ENCODE results near the gene GABBR2. TPM values are rescaled to one million over a fixed set of nuclear protein-coding genes. Genes with fewer than 3 reads are reported as not detected.

Gene GABBR2
- polyA plus RNA-seq, 4 donors, result 0.09 to 1.4 (median 0.71) TPM; not detected in 1

GRCh38 chr9:98437458-98438034 is 271.2 kb downstream of the GABBR2 start:
- Histone ChIP-seq H3K27ac (ENCODE audit: low read depth in 1 of 3, low read length in 2 of 3) (no peak overlapping the region), H3K9me3 (ENCODE audit: control insufficient read depth in 2 of 2, insufficient read depth in 1 of 2, low read depth in 1 of 2, low read length in 1 of 2) (no peaks in the 10 kb centered on the region), H3K36me3 (ENCODE audit: control insufficient read depth in 3 of 3, insufficient read depth in 2 of 3, low read depth in 1 of 3, low read length in 3 of 3) (no peaks in the 10 kb centered on the region), H3K4me3 (ENCODE audit: low read depth in 1 of 3, low read length in 3 of 3) (no peak overlapping the region), H3K27me3 (ENCODE audit: control insufficient read depth in 3 of 3, insufficient read depth in 3 of 3, low read length in 3 of 3) (peaks cover 0 to 2% (median 0%) of the 10 kb centered on the region in 3 donors), H3K4me1 (ENCODE audit: control insufficient read depth in 3 of 3, insufficient read depth in 2 of 3, low read depth in 1 of 3, low read length in 2 of 3) (no peaks in the 10 kb centered on the region)
- WGBS, 3 donors, result 90 to 92% (median 91%) methylated on average over 4 of the region's 4 CpGs
- no peak for DNase-seq
- no peak for FAIRE-seq

- no peak overlapping the region for H3K4me3 ChIP-seq (ENCODE audit: low read depth in 1 of 3, low read length in 3 of 3)
- no peaks in the 10 kb centered on the region for H3K36me3 ChIP-seq (ENCODE audit: control insufficient read depth in 3 of 3, insufficient read depth in 2 of 3, low read depth in 1 of 3, low read length in 3 of 3)
- no peak for FAIRE-seq
- H3K27me3 ChIP-seq (ENCODE audit: control insufficient read depth in 3 of 3, insufficient read depth in 3 of 3, low read length in 3 of 3), result peaks cover 0 to 2% (median 0%) of the 10 kb centered on the region in 3 donors
- peaks cover 0 to 11% (median 0%) of the 10 kb centered on the region in 3 donors for H3K4me1 ChIP-seq (ENCODE audit: control insufficient read depth in 3 of 3, insufficient read depth in 2 of 3, low read depth in 1 of 3, low read length in 2 of 3)
- H3K27ac ChIP-seq (ENCODE audit: low read depth in 1 of 3, low read length in 2 of 3), result no peak overlapping the region
- no peaks in the 10 kb centered on the region for H3K9me3 ChIP-seq (ENCODE audit: control insufficient read depth in 2 of 2, insufficient read depth in 1 of 2, low read depth in 1 of 2, low read length in 1 of 2)
- 78 to 88% (median 84%) methylated on average over 4 of the region's 4 CpGs for WGBS, 3 donors
- no peak for DNase-seq
Measured at GRCh38 chr9:98432960-98433359, 275.8 kb downstream of the GABBR2 start.

DNA sequence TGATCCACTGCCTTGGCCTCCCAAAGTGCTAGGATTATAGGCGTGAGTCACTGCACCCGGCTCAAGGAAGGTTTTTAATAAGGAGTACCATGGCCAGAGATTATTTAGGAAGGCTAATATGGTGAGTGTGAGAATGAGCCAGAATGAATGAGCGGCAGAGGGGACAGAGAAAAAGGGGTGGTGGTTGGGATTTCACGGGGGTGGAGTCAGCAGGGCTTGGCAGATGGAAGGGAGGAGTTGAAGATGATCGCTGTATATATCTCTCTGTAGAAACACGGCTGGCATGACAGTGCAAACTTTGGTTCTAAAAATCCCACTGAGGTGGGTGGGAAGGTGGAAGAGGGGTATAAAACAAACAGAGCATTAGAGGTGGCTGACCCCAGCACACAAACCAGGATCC is 276.6 kb downstream of the GABBR2 start:
- WGBS, 3 donors, result 77 to 82% (median 77%) methylated on average over 6 of the region's 6 CpGs
- FAIRE-seq, result no peak
- H3K9me3 ChIP-seq (ENCODE audit: control insufficient read depth in 2 of 2, insufficient read depth in 1 of 2, low read depth in 1 of 2, low read length in 1 of 2), result no peaks in the 10 kb centered on the region
- H3K4me1 ChIP-seq (ENCODE audit: control insufficient read depth in 3 of 3, insufficient read depth in 2 of 3, low read depth in 1 of 3, low read length in 2 of 3), result peaks cover 0 to 11% (median 0%) of the 10 kb centered on the region in 3 donors
- no peak overlapping the region for H3K27ac ChIP-seq (ENCODE audit: low read depth in 1 of 3, low read length in 2 of 3)
- no peak overlapping the region for H3K4me3 ChIP-seq (ENCODE audit: low read depth in 1 of 3, low read length in 3 of 3)
- DNase-seq, result no peak
- no peaks in the 10 kb centered on the region for H3K36me3 ChIP-seq (ENCODE audit: control insufficient read depth in 3 of 3, insufficient read depth in 2 of 3, low read depth in 1 of 3, low read length in 3 of 3)
- H3K27me3 ChIP-seq (ENCODE audit: control insufficient read depth in 3 of 3, insufficient read depth in 3 of 3, low read length in 3 of 3), result peaks cover 0 to 2% (median 0%) of the 10 kb centered on the region in 3 donors

GRCh38 chr9:98430535-98431292 is 278.0 kb downstream of the GABBR2 start:
- 30 to 52% (median 32%) methylated on average over 3 of the region's 3 CpGs for WGBS, 3 donors
- FAIRE-seq, result no peak

DNA sequence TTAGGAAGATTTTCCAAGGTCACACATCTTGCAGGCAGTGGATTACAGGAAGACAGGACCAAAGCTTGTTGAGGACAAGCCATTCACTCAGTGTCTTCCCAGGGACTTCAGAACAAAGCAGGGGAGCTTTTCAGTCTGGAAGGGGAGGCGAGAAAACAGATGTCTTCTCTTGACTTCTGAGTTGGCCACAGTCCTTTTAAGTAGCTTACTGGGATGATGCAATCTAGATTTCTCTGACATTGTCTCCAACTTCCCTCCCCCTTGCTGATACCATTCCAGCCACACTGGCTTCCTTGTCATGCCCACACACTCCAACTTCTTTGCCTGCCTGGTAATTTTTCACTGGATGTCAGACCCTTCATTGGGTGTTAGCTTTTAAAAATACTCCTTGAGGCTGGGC is 279.1 kb downstream of the GABBR2 start:
- H3K27ac ChIP-seq (ENCODE audit: low read depth in 1 of 3, low read length in 2 of 3), result no peak overlapping the region
- H3K4me1 ChIP-seq (ENCODE audit: control insufficient read depth in 3 of 3, insufficient read depth in 2 of 3, low read depth in 1 of 3, low read length in 2 of 3), result peaks cover 0 to 11% (median 0%) of the 10 kb centered on the region in 3 donors
- no peak overlapping the region for H3K4me3 ChIP-seq (ENCODE audit: low read depth in 1 of 3, low read length in 3 of 3)
- DNase-seq (no peak), FAIRE-seq (no peak)
- no peaks in the 10 kb centered on the region for H3K27me3 ChIP-seq (ENCODE audit: control insufficient read depth in 3 of 3, insufficient read depth in 3 of 3, low read length in 3 of 3)
- no peaks in the 10 kb centered on the region for H3K9me3 ChIP-seq (ENCODE audit: control insufficient read depth in 2 of 2, insufficient read depth in 1 of 2, low read depth in 1 of 2, low read length in 1 of 2)
- no peaks in the 10 kb centered on the region for H3K36me3 ChIP-seq (ENCODE audit: control insufficient read depth in 3 of 3, insufficient read depth in 2 of 3, low read depth in 1 of 3, low read length in 3 of 3)
- WGBS, 3 donors, result 53 to 84% (median 83%) methylated on average over 1 of the region's 1 CpG

More at GRCh38 chr9:98430535-98431292, 278.0 kb downstream of the GABBR2 start:
- Histone ChIP-seq H3K4me3 (ENCODE audit: low read depth in 1 of 3, low read length in 3 of 3) (no peak overlapping the region), H3K27me3 (ENCODE audit: control insufficient read depth in 3 of 3, insufficient read depth in 3 of 3, low read length in 3 of 3) (peaks cover 0 to 2% (median 0%) of the 10 kb centered on the region in 3 donors), H3K9me3 (ENCODE audit: control insufficient read depth in 2 of 2, insufficient read depth in 1 of 2, low read depth in 1 of 2, low read length in 1 of 2) (no peaks in the 10 kb centered on the region), H3K36me3 (ENCODE audit: control insufficient read depth in 3 of 3, insufficient read depth in 2 of 3, low read depth in 1 of 3, low read length in 3 of 3) (no peaks in the 10 kb centered on the region), H3K27ac (ENCODE audit: low read depth in 1 of 3, low read length in 2 of 3) (no peak overlapping the region), H3K4me1 (ENCODE audit: control insufficient read depth in 3 of 3, insufficient read depth in 2 of 3, low read depth in 1 of 3, low read length in 2 of 3) (peaks cover 0 to 11% (median 0%) of the 10 kb centered on the region in 3 donors)
- DNase-seq, result peak in 1 of 2 donors; percentile 63

GRCh38 chr9:98428454-98428853 is 280.3 kb downstream of the GABBR2 start:
- Histone ChIP-seq H3K4me3 (ENCODE audit: low read depth in 1 of 3, low read length in 3 of 3) (no peak overlapping the region), H3K4me1 (ENCODE audit: control insufficient read depth in 3 of 3, insufficient read depth in 2 of 3, low read depth in 1 of 3, low read length in 2 of 3) (peaks cover 0 to 11% (median 0%) of the 10 kb centered on the region in 3 donors), H3K27ac (ENCODE audit: low read depth in 1 of 3, low read length in 2 of 3) (no peak overlapping the region), H3K27me3 (ENCODE audit: control insufficient read depth in 3 of 3, insufficient read depth in 3 of 3, low read length in 3 of 3) (no peaks in the 10 kb centered on the region), H3K9me3 (ENCODE audit: control insufficient read depth in 2 of 2, insufficient read depth in 1 of 2, low read depth in 1 of 2, low read length in 1 of 2) (no peaks in the 10 kb centered on the region), H3K36me3 (ENCODE audit: control insufficient read depth in 3 of 3, insufficient read depth in 2 of 3, low read depth in 1 of 3, low read length in 3 of 3) (no peaks in the 10 kb centered on the region)
- DNase-seq (no peak), FAIRE-seq (no peak)
- WGBS, 3 donors, result 79 to 88% (median 86%) methylated on average over 2 of the region's 2 CpGs

DNA sequence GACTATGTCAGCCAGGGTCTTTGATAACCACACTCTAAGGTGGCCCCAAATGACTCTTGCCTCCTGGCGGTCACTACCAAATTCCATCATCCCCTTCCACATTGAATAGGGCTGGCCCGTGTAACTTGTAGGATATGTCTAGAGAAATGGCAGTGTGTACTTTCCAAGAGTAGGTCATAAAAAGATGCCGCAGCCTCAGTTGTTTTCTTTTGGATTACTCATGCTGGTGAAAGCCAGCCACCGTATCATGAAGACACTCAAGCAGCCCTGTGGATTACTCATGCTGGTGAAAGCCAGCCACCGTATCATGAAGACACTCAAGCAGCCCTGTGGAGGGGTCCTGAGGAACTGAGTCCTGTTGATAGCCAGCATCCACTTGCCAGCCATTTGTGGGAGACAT is 281.2 kb downstream of the GABBR2 start:
- H3K9me3 ChIP-seq (ENCODE audit: control insufficient read depth in 2 of 2, insufficient read depth in 1 of 2, low read depth in 1 of 2, low read length in 1 of 2), result no peaks in the 10 kb centered on the region
- FAIRE-seq, result no peak
- no peak for DNase-seq
- H3K27ac ChIP-seq (ENCODE audit: low read depth in 1 of 3, low read length in 2 of 3), result no peak overlapping the region
- H3K36me3 ChIP-seq (ENCODE audit: control insufficient read depth in 3 of 3, insufficient read depth in 2 of 3, low read depth in 1 of 3, low read length in 3 of 3), result no peaks in the 10 kb centered on the region
- peaks cover 0 to 11% (median 0%) of the 10 kb centered on the region in 3 donors for H3K4me1 ChIP-seq (ENCODE audit: control insufficient read depth in 3 of 3, insufficient read depth in 2 of 3, low read depth in 1 of 3, low read length in 2 of 3)
- 81 to 87% (median 87%) methylated on average over 5 of the region's 5 CpGs for WGBS, 3 donors
- no peaks in the 10 kb centered on the region for H3K27me3 ChIP-seq (ENCODE audit: control insufficient read depth in 3 of 3, insufficient read depth in 3 of 3, low read length in 3 of 3)
- no peak overlapping the region for H3K4me3 ChIP-seq (ENCODE audit: low read depth in 1 of 3, low read length in 3 of 3)

DNA sequence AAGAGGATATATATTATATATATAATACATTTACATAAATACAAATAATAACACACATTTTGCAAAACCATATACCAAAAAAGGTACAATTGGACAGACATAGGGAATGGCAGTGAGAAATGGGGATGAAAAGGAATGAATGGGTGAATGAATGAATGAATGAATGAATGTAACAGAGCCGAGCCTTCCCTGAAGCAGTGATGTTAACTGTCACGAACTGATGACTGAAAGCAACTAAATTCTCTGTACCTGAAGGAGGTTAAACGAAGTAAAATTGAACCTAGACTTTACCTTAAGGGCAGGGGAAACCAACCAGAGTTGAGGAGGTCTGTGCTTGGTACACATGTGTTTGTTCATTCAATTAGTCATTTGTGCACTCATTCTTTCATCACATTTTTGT is 283.7 kb downstream of the GABBR2 start:
- no peaks in the 10 kb centered on the region for H3K9me3 ChIP-seq (ENCODE audit: control insufficient read depth in 2 of 2, insufficient read depth in 1 of 2, low read depth in 1 of 2, low read length in 1 of 2)
- H3K4me1 ChIP-seq (ENCODE audit: control insufficient read depth in 3 of 3, insufficient read depth in 2 of 3, low read depth in 1 of 3, low read length in 2 of 3), result no peaks in the 10 kb centered on the region
- 75 to 93% (median 76%) methylated on average over 3 of the region's 3 CpGs for WGBS, 3 donors
- no peak overlapping the region for H3K4me3 ChIP-seq (ENCODE audit: low read depth in 1 of 3, low read length in 3 of 3)
- no peak for DNase-seq
- H3K36me3 ChIP-seq (ENCODE audit: control insufficient read depth in 3 of 3, insufficient read depth in 2 of 3, low read depth in 1 of 3, low read length in 3 of 3), result no peaks in the 10 kb centered on the region
- H3K27me3 ChIP-seq (ENCODE audit: control insufficient read depth in 3 of 3, insufficient read depth in 3 of 3, low read length in 3 of 3), result no peaks in the 10 kb centered on the region
- no peak for FAIRE-seq
- H3K27ac ChIP-seq (ENCODE audit: low read depth in 1 of 3, low read length in 2 of 3), result no peak overlapping the region
